Measurements from ENCODE around the gene PLLP. TPM values are rescaled to one million over a fixed set of nuclear protein-coding genes. Genes with fewer than 3 reads are reported as not detected.

PLLP gene
- total and polyA plus RNA-seq, 9 of the 15 experiments (the other 6 are each of a cell fraction or from before 2014, with no cell fraction given), result 0.09 to 0.96 (median 0.27) TPM

DNA sequence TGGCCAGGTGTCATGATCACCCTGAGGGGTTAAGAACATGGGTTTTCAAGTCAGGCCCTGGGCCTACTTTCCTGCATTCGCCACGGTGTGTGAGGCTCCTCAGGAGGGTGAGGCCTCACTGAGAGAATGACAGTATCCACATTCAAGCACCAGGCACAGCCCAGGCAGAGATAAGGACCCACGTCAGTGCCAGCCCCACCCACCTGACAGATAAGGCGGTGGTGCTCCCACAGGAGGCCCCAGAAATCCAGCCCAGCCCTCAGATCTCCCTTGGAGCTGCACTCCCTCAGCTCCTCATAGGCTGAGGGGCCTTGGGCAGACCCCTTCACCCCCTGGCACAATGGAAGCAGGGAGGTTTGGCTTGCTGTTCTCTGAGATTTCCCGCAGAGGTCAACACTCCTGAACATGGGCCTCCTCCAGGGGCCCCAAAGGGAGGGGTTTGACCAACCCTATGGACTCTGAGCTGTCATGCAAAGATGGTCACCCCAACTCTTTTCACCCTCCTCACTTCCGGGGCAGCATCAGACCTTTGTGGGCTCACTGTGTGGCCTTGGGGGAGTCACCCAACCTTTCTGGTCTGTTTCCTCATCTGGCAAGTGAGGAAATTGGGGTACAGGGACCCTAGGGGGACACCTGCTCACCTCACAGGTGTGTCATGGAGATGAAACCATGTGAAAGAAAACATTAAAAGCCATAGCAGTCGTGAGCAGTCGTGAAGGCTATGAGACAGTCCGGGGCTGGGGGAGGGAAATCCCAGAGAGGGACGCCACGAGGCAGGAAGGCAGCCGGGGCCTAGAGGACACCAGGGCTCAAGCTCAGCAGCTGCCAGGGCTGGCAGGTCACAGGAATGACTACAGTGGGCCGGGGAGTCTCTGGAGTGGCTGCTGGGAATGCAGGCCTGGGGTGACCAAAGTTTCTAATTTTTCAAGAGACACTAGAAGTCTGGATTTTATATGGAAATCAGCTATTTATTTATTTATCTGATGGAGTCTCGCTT lies 15.4 kb downstream of the PLLP start (continued):
- TF ChIP-seq LARP7 (IDR thresholded peaks at IDR 0.05) (no peak), PREB (CRISPR knock-in tag; IDR thresholded peaks at IDR 0.05) (no peak), TEAD2 (tag; IDR thresholded peaks at IDR 0.05) (no peak), ZNF561 (CRISPR knock-in tag; conservative IDR thresholded peaks at IDR 0.05) (no peak), AFF4 (CRISPR knock-in tag; IDR thresholded peaks at IDR 0.05) (no peak), MYNN (IDR thresholded peaks at IDR 0.05) (peak; percentile 92), MYNN (CRISPR knock-in tag; IDR thresholded peaks at IDR 0.05) (no peak), MYC (IDR thresholded peaks at IDR 0.05; ENCODE audit: low read depth, low read length) (peak; percentile 58), MYC (CRISPR knock-in tag; IDR thresholded peaks at IDR 0.05; ENCODE audit: borderline replicate concordance, low read depth) (no peak), ZC3H11A (IDR thresholded peaks at IDR 0.05; ENCODE audit: low read depth, low read length) (no peak), FOXJ3 (CRISPR knock-in tag; IDR thresholded peaks at IDR 0.05) (no peak), RBM34 (IDR thresholded peaks at IDR 0.05; ENCODE audit: borderline replicate concordance, insufficient read depth, low read length) (no peak), SOX6 (IDR thresholded peaks at IDR 0.05) (peak; percentile 63), LEF1 (IDR thresholded peaks at IDR 0.05) (peak; percentile 63), DDX20 (tag; IDR thresholded peaks at IDR 0.05; ENCODE audit: low read depth) (no peak), NCOA4 (IDR thresholded peaks at IDR 0.05; ENCODE audit: partially characterized antibody) (no peak)
- TF ChIP-seq, protein P1, sequence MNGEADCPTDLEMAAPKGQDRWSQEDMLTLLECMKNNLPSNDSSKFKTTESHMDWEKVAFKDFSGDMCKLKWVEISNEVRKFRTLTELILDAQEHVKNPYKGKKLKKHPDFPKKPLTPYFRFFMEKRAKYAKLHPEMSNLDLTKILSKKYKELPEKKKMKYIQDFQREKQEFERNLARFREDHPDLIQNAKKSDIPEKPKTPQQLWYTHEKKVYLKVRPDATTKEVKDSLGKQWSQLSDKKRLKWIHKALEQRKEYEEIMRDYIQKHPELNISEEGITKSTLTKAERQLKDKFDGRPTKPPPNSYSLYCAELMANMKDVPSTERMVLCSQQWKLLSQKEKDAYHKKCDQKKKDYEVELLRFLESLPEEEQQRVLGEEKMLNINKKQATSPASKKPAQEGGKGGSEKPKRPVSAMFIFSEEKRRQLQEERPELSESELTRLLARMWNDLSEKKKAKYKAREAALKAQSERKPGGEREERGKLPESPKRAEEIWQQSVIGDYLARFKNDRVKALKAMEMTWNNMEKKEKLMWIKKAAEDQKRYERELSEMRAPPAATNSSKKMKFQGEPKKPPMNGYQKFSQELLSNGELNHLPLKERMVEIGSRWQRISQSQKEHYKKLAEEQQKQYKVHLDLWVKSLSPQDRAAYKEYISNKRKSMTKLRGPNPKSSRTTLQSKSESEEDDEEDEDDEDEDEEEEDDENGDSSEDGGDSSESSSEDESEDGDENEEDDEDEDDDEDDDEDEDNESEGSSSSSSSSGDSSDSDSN (IDR thresholded peaks at IDR 0.05; ENCODE audit: borderline replicate concordance in 1 of 2, low read depth in 2 of 2, low read length in 2 of 2), result no peak
- TF ChIP-seq, protein P2, sequence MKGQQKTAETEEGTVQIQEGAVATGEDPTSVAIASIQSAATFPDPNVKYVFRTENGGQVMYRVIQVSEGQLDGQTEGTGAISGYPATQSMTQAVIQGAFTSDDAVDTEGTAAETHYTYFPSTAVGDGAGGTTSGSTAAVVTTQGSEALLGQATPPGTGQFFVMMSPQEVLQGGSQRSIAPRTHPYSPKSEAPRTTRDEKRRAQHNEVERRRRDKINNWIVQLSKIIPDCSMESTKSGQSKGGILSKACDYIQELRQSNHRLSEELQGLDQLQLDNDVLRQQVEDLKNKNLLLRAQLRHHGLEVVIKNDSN (CRISPR knock-in tag; IDR thresholded peaks at IDR 0.05), result no peak

All from K562 (cell line).